SH-SY5Y (cell line): ENCODE data around the gene PSMC2.

Experiments
- GATA2 ChIP-seq: IDR thresholded peaks from 2 replicates; pipeline ENCODE4 v1.6.1; 2011; ENCODE audit warnings: mild to moderate bottlenecking, low read depth, low read length
- GATA3 ChIP-seq: IDR thresholded peaks from 2 replicates; pipeline ENCODE4 v1.6.1; 2011; ENCODE audit warnings: low read depth, mild to moderate bottlenecking, low read length, moderate library complexity

- no peak for TF ChIP-seq GATA2
- no peak for TF ChIP-seq GATA3
These were observed 21.7 kb upstream of the PSMC2 start for GRCh38 chr7:103325744-103326143.
